B cell (primary cell): ENCODE measurements around the gene NIN. TPM values are rescaled to one million over a fixed set of nuclear protein-coding genes. Genes with fewer than 3 reads are reported as not detected.

Experiments used
- ATAC-seq: fragments of 200-7000 bp; cut with Tn5 transposase; one replicate; pipeline ENCODE4 v1.10.0; 2021; ENCODE audit warnings: low read depth, mild to moderate bottlenecking, moderate number of reproducible peaks, moderate library complexity
- CTCF ChIA-PET: fragments of 350-600 bp; sonication (Branson Sonifier 250); formaldehyde crosslinking; loops from one replicate; lab custom pipeline; 2021; ENCODE audit warnings: antibody characterized with exemption, inconsistent platforms; lab: Charles Lee
- POLR2A ChIA-PET: fragments of 350-600 bp; sonication (Branson Sonifier 250); formaldehyde crosslinking; loops from one replicate; lab custom pipeline; 2021; ENCODE audit warnings: antibody characterized with exemption; lab: Charles Lee
- DNase-seq: peaks from one replicate; pipeline ENCODE4 v3.0.0; 2013
- H2AFZ ChIP-seq: 2 replicates; pipeline ENCODE4 v1.6.1; 2012; ENCODE audit warnings: mild to moderate bottlenecking, low read depth, low read length; ENCODE audit not compliant: insufficient read depth, poor library complexity, severe bottlenecking
- H3K27ac ChIP-seq, 2 donors: 1 replicate in 1 of 2; 2 replicates in 1 of 2; pipeline ENCODE4 v1.5.1; 2012 to 2013; ENCODE audit warnings: low read length in 2 of 2, mild to moderate bottlenecking in 2 of 2, moderate library complexity in 1 of 2
- H3K27me3 ChIP-seq, 4 experiments: fragments of 200-600 bp in 1 of 4; sonication (generic) in 1 of 4; replicated peaks in 1 of 4; 1 replicate in 2 of 4; 2 replicates in 2 of 4; pipeline versions ENCODE4 v1.6.1 to v1.7.0; 2013 to 2016; ENCODE audit warnings: low read length in 3 of 4, mild to moderate bottlenecking in 2 of 4, mixed read lengths in 1 of 4, moderate library complexity in 1 of 4; ENCODE audit not compliant: insufficient read depth in 4 of 4, control insufficient read depth in 3 of 4; ENCODE audit errors: control extremely low read depth in 1 of 4
- H3K36me3 ChIP-seq, 2 experiments: replicated peaks in 1 of 2; 1 replicate in 1 of 2; 2 replicates in 1 of 2; pipeline versions ENCODE4 v1.6.1 to v1.7.1; 2013; ENCODE audit warnings: low read length in 1 of 2; ENCODE audit not compliant: insufficient read depth in 2 of 2, control insufficient read depth in 1 of 2; ENCODE audit errors: control extremely low read depth in 1 of 2, extremely low read depth in 1 of 2
- H3K4me1 ChIP-seq, 2 donors: fragments of 200-600 bp in 1 of 2; sonication (generic) in 1 of 2; 1 replicate in 1 of 2; 2 replicates in 1 of 2; pipeline versions ENCODE4 v1.5.1 to v1.6.1; 2013 to 2017; ENCODE audit warnings: low read length in 2 of 2; ENCODE audit not compliant: control insufficient read depth in 2 of 2, insufficient read depth in 2 of 2
- H3K4me2 ChIP-seq: replicated peaks from 2 replicates; pipeline ENCODE3; 2012; ENCODE audit warnings: mild to moderate bottlenecking, low read depth, low read length; ENCODE audit not compliant: poor library complexity, severe bottlenecking
- H3K4me3 ChIP-seq, 5 experiments: fragments of 200-600 bp in 1 of 5; sonication (generic) in 1 of 5; 1 replicate in 3 of 5; 2 replicates in 2 of 5; pipeline versions ENCODE4 v1.5.1 to v1.7.0; 2011 to 2016; ENCODE audit warnings: low read length in 4 of 5, mild to moderate bottlenecking in 4 of 5, low read depth in 2 of 5, control low read depth in 1 of 5, moderate library complexity in 1 of 5; ENCODE audit not compliant: insufficient read depth in 1 of 5; ENCODE audit errors: control extremely low read depth in 1 of 5, extremely low read depth in 1 of 5
- H3K79me2 ChIP-seq: fragments of 200-600 bp; sonication (generic); one replicate; pipeline ENCODE4 v1.6.0; 2016; ENCODE audit warnings: low read length; ENCODE audit not compliant: control insufficient read depth, insufficient read depth
- H3K9ac ChIP-seq: fragments of 200-600 bp; sonication (generic); 2 replicates; pipeline ENCODE4 v1.6.1; 2017; ENCODE audit warnings: mild to moderate bottlenecking, low read length, moderate library complexity
- H3K9me3 ChIP-seq, 3 donors: one replicate each; pipeline versions ENCODE4 v1.6.1 to v1.7.1; 2013; ENCODE audit warnings: low read length in 2 of 3; ENCODE audit not compliant: control insufficient read depth in 2 of 3, insufficient read depth in 1 of 3; ENCODE audit errors: control extremely low read depth in 1 of 3
- H4K20me1 ChIP-seq: 2 replicates; pipeline ENCODE4 v1.6.0; 2012; ENCODE audit warnings: mild to moderate bottlenecking, low read length; ENCODE audit not compliant: insufficient read depth, control insufficient read depth, poor library complexity, severe bottlenecking
- H3K27ac Mint-ChIP-seq: one replicate; pipeline ENCODE4 v1.8.0; 2021; ENCODE audit warnings: mixed read lengths
- H3K27me3 Mint-ChIP-seq: one replicate; pipeline ENCODE4 v1.8.0; 2021; ENCODE audit warnings: mixed read lengths
- H3K4me1 Mint-ChIP-seq: one replicate; pipeline ENCODE4 v1.8.0; 2021; ENCODE audit warnings: mixed read lengths
- H3K4me3 Mint-ChIP-seq: one replicate; pipeline ENCODE4 v1.8.0; 2021; ENCODE audit warnings: mixed read lengths
- H3K9me3 Mint-ChIP-seq: one replicate; pipeline ENCODE4 v1.8.0; 2022; ENCODE audit warnings: mixed read lengths; ENCODE audit not compliant: insufficient read depth
- CTCF ChIP-seq: fragments of 200-600 bp; IDR thresholded peaks from one replicate; pipeline ENCODE4 v1.8.0; 2022; ENCODE audit warnings: antibody characterized with exemption, mild to moderate bottlenecking
- EZH2 ChIP-seq: IDR thresholded peaks from 2 replicates; pipeline ENCODE4 v1.6.1; 2012; ENCODE audit warnings: borderline replicate concordance, low read depth, mild to moderate bottlenecking, moderate library complexity, low read length; ENCODE audit not compliant: insufficient read depth, poor library complexity, severe bottlenecking
- WGBS: methylation state at CpG from one replicate; pipeline ENCODE4 v1.1.5; 2013; ENCODE audit warnings: missing lambda C conversion rate; ENCODE audit not compliant: insufficient coverage; 5-methylcytosine and 5-hydroxymethylcytosine counted together
- intact Hi-C: fragments of 100-400 bp; cut with micrococcal nuclease; formaldehyde crosslinking; loops from one replicate; pipeline ENCODE4 v1.10.0; 2022
- polyA plus RNA-seq: library from polyadenylated mRNA; depleted of rRNA; stranded (reverse); fragments of >200 nt; gene quantifications from 2 replicates; pipeline ENCODE4 v1.2.3, GENCODE V29; 2012
- total RNA-seq, 2 donors: library from RNA; stranded (reverse); fragments of 120-200 nt in 1 of 2; gene quantifications; 1 replicate in 1 of 2; 2 replicates in 1 of 2; pipeline versions ENCODE4 v1.2.3 to v1.2.4, GENCODE V29; 2013 to 2022

NIN gene
- total and polyA plus RNA-seq, 2 donors (not counting 1 experiment from before 2014, with no cell fraction given): 25.4 to 219 TPM

DNA sequence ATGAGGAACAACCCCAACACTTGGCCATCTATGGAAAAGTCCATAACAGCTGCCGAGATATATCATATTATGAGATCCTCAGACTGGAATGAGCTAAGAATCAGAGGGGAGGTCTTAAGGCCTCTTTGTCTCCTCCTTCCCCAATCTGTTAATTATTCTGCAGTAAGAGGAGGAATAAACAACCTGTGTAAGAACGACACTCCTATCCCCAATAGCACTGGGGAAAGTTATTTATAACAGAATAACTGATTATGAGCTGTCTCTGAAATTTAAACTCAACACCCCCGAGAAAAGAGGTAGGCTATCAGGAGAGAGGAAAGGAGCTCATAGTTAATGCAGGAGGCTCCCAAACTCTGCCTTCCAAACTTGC, 68.0 kb downstream of the NIN start:
- Histone ChIP-seq H3K4me1 (no peaks in the 10 kb centered on the region), H3K9ac (no peak overlapping the region), H3K27me3 (no peaks in the 10 kb centered on the region), H3K36me3 (peaks cover 13 to 80% of the 10 kb centered on the region in 2 experiments), H4K20me1 (no peaks in the 10 kb centered on the region), H3K4me2 (no peak overlapping the region), H3K27ac (peak overlapping the region in 1 of 2 donors; percentile 53), H3K4me3 (no peak overlapping the region), H2AFZ (no peak overlapping the region), H3K79me2 (no peaks in the 10 kb centered on the region), H3K9me3 (no peaks in the 10 kb centered on the region)
- ATAC-seq: no peak
- Mint-ChIP-seq H3K4me3 (no peak overlapping the region), H3K9me3 (no peaks in the 10 kb centered on the region), H3K27me3 (no peaks in the 10 kb centered on the region), H3K4me1 (no peaks in the 10 kb centered on the region), H3K27ac (peak overlapping the region; percentile 41)
- no peak for TF ChIP-seq CTCF
- TF ChIP-seq EZH2: no peak
- POLR2A ChIA-PET: no interaction called here
- CTCF ChIA-PET: interaction anchor here (0.9 to 5.9 kb wide), 7 partner anchors 14 to 97 kb away, joined by 3 to 41 read pairs (median 5); no protein-coding TSS in a partner anchor
- no CpG with 5 or more reads among the region's 3 CpGs for WGBS
- DNase-seq: no peak
- intact Hi-C loops: no loop called here

DNA sequence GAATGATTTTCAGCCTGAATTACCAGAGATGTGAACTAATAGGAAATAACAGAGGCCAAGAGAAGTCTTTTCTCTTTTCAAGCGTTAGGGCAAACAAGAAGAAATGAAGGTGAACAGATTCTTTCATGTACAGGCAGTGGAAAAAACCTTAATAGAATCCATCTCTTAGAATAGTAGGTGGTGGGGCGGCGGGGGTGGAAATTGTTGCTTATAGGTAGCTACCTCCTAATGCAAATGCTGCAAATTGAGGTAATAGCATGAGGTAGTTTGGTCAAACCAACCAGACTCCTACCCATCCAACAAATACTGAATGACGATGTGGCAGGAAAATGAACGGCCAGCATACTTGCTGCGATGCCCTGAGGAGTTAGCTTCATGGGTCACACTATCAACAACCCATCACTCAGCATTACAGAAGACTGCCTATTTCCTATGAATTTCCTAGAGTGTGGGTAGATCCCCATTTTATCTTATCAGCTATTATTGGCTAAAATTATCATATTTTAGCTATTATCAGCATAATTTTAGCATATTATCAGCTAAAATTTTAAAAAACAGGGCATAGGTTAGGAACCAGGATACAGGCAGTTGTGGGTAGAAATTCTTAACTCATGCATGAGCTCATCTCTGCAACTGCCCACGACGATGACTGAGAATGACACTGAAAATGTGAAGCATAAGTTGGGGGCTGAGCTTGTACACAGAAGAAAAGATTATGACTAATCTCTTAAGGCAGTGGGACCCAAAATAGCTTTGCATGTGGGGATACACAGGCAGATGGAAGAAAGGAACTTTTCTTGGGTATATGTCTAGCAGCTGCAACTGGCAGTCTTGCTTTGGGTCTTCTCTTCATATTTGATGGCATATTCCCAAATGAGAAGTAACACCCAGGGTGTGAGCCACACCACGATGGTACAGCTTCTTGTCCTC, 68.7 kb downstream of the NIN start:
- H3K9me3 Mint-ChIP-seq: no peaks in the 10 kb centered on the region
- H3K27me3 Mint-ChIP-seq: no peaks in the 10 kb centered on the region
- H3K79me2 ChIP-seq: no peaks in the 10 kb centered on the region
- H3K9me3 ChIP-seq: no peaks in the 10 kb centered on the region
- no peak overlapping the region for H3K4me3 ChIP-seq
- H3K4me1 Mint-ChIP-seq: no peaks in the 10 kb centered on the region
- no peak for ATAC-seq
- DNase-seq: no peak
- TF ChIP-seq CTCF (no peak), EZH2 (no peak)
- peaks cover 13 to 84% of the 10 kb centered on the region in 2 experiments for H3K36me3 ChIP-seq
- intact Hi-C loops: no loop called here
- H3K4me3 Mint-ChIP-seq: no peak overlapping the region
- H3K27ac Mint-ChIP-seq: peak overlapping the region; percentile 41
- CTCF ChIA-PET: interaction anchor here (0.9 to 5.9 kb wide), 8 partner anchors 11 to 98 kb away, joined by 3 to 41 read pairs (median 5); no protein-coding TSS in a partner anchor
- POLR2A ChIA-PET: no interaction called here
- H3K4me2 ChIP-seq: no peak overlapping the region
- WGBS: 93% methylated on average over 3 of the region's 9 CpGs
- no peak overlapping the region for H2AFZ ChIP-seq
- no peak overlapping the region for H3K9ac ChIP-seq
- no peaks in the 10 kb centered on the region for H4K20me1 ChIP-seq
- no peaks in the 10 kb centered on the region for H3K27me3 ChIP-seq
- H3K27ac ChIP-seq: peak overlapping the region in 1 of 2 donors; percentile 53
- peaks cover under 1 to 3% of the 10 kb centered on the region in 2 donors for H3K4me1 ChIP-seq
